HT1080 (cell line): ENCODE data around the gene SCAP. TPM values are rescaled to one million over a fixed set of nuclear protein-coding genes. Genes with fewer than 3 reads are reported as not detected.
"Not testable (repeated sequence)": the region's sequence is repeated elsewhere in the genome, so short reads cannot be mapped to it uniquely, and the experiment has no call there.

Experiments
- DNase-seq: peaks from one replicate; pipeline ENCODE4 v3.0.0-alpha.2; 2015; ENCODE audit warnings: low read depth
- polyA plus RNA-seq, 2 experiments: library from polyadenylated mRNA; depleted of rRNA; stranded (reverse); fragments of >200 nt; gene quantifications; 2 replicates each; pipeline ENCODE4 v1.2.3, GENCODE V29; 2015
- total RNA-seq: library from RNA; depleted of rRNA; stranded (reverse); fragments of >200 nt; shearing (Covaris generic); gene quantifications from 2 replicates; pipeline ENCODE4 v1.2.3, GENCODE V29; 2014; rRNA removed

Gene SCAP
- total RNA-seq, result 77.5 and 96.6 TPM in 2 replicates
- polyA plus RNA-seq (2015; cell fraction: cytosol; rRNA removed), result 37.3 and 38.3 TPM in 2 replicates
- polyA plus RNA-seq (2015; cell fraction: nucleus; rRNA removed), result 51.3 and 56.6 TPM in 2 replicates

DNA sequence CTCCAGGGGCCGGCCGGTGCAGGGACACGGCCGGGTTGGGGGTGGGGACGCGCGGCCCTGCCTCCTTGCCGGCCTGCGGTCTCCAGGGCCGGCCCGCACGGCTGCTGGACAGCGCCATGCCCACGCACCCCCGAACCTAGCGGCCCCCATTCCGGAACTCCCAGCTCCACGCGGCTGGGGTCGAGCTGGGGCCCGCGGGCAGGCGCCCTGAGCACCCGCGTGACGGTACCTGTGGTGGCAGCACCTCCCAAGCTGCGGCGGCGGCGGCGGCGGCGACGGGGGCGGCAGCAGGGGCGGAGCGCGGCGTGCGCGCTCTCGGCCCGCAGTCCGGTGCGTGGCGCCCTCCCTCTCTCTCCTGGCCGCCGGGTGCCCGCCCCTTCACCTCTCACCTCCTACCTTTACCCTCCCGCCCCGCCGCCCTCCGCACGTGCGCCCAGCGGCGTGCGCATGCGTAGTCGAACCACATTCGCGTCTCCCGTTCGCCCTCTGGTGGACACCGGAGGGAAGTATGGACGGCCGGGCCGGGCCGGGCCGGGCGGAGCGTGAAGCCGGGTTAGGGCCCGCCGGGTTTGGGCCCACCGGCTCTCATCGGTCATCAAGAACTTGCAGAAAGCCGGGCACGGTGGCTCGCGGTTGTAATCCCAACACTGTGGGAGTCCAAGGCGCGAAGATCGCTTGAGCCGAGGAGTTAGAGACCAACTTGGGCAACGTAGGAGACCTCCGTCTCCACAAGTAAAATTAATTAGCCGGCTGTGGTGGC, at the start of gene SCAP:
SCAP (minus strand) TSS at position 372 of the 760 bp plus-strand sequence. CDS start 32,948 bp downstream, outside the sequence.
- DNase-seq, result peak; percentile 81

DNA sequence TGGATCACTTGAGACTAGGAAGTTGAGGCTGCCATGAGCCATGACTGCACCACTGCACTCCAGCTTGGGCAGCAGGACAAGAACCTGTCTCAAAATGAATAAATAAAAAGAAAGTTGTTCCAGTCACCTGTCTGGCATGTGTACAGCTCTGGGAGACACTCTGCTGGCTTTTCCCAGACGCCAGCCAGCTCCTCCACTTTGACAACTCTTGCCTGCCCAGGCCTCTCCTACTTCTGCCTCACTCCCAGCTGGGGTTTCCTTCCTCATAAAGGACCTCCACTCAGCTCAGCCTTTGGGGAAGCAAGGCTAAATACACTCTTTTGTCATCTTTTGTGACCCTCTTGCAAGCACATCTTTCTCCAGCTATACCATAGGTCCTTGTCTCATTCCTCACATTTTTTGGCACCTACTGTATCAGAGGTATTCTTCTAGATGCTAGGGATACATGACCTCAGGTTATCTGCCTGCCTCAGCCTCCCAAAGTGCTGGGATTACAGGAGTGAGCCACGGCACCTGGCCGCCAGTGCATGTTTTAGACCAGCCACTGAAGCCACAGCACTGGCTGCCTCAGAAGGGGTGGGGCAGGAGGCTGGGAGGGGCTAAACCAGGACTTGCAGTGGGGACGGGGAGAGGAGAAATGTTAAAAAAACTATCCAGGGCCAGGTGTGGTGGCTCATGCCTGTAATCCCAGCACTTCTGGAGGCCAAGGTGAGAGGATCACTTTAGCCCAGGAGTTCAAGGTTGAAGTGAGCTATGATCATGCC, 47.8 kb upstream of the SCAP start:
- DNase-seq, result no peak

DNA sequence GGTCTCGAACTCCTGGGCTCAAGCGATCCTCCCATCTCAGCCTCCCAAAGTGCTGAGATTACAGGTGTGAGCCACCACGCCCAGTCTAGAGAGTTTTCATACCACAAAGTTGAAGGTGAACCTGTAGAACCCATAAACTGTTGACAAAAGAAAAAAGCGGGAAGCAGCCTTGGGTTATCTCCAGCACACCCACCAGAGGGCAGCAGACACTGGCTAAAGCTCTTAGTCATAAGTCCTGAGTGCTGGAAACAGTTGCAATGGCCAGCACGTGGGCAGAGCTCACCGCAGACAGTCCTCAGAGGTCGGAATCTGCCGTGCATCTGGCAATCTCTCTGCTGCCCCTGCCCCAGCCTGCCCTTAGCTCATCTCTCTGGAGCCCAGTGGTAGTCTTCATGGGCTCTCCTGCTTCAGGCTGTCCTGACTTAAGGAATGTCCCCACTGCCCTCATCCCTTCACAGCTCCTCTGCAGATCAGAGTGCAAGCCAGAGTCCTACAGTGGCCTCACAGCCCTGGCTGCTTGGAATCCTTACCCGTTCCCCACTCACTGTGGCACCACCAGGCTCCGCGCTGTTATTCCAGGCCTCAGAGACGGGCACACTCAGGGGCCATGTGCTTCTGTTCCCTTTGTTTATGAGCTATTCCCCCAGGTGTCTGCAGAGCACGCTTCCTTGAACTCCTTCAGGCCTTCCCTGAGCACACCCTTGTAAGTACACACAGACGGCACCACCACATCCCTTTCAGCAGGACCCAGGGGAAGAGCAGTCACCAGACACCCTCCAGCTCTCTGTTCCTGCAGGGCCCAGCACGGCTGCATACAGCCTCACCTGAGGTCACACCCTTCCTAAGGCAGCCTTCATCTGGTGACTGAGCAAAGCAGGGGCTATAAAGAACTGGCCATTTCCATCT, 46.6 kb upstream of the SCAP start:
- DNase-seq, result peak; percentile 84

DNA sequence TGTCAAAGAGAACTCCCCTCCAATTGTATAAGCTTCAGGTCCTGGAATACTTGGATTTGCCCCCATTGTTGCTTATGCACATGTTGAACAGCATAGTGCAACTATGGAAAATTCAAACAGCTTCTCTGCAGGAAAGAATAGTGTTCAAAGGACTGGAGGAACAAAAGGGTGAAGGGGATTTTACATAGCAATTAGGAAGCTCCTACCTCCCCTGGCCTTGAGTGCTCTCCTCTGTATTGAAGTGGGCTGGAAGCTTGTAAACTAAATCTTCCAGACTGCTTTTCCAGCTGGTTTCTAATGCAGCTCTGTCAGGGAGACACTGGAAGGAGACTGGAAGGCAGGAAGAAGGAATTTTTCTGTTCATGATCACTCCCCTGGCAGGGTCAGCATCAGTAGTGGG, 45.0 kb upstream of the SCAP start:
- DNase-seq, result no peak

DNA sequence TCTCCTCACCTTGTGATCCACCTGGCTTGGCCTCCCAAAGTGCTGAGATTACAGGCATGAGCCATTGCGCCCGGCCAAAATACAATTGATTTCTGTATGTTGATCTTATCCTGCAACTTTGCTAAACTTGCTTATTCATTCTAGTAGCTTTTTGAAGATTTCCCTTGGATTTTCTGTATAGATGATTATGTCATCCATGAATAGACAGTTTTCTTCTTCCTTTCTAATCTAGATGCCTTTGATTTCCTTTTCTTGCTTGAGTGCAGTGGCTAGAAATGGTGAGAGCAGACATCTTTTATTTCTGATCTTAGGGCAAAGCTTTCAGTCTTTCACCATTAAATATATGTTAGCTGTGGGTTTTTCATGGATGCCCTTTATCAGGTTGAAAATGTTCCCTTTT, 42.2 kb upstream of the SCAP start:
- DNase-seq, result no peak

DNA sequence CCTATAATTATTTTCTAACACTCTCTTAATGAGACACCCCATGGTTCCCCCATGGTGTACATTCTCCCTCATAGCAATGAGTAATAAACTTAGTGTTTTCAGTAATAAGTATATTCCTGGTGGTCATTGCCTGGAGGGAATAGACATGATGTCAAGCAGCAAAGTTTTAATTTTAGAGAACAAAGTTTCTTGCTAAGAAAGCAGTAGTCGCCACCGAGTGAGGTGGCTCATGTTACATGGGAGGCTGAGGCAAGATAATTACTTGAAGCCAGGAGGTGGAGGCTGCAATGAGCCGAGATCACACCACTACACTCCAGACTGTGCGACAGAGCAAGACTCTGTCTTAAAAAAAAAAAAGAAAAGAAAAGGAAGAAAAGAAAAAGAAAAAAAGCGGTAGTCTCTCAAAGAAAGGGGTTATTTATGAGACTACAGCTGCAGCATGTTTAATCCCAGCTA, 40.2 kb upstream of the SCAP start:
- no peak for DNase-seq

DNA sequence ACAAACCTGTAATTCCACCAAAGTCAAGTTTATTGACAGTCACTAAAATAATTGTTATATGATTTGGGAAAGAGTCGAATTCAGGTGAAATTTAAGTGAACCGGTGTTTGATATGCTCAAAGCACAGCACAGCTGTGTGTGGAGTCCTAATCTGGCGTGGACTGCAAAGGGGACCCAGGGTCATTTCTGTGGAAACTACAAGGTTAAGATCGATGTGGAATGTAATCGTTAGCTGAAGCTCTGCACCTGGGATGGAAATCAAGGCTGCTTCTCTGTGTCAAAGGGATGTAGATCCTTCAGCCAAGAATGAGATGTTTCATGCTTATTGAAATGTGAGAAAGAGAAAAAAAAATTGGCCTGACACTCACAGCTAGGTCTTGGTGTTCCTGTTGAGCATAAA, 39.4 kb upstream of the SCAP start:
- no peak for DNase-seq

DNA sequence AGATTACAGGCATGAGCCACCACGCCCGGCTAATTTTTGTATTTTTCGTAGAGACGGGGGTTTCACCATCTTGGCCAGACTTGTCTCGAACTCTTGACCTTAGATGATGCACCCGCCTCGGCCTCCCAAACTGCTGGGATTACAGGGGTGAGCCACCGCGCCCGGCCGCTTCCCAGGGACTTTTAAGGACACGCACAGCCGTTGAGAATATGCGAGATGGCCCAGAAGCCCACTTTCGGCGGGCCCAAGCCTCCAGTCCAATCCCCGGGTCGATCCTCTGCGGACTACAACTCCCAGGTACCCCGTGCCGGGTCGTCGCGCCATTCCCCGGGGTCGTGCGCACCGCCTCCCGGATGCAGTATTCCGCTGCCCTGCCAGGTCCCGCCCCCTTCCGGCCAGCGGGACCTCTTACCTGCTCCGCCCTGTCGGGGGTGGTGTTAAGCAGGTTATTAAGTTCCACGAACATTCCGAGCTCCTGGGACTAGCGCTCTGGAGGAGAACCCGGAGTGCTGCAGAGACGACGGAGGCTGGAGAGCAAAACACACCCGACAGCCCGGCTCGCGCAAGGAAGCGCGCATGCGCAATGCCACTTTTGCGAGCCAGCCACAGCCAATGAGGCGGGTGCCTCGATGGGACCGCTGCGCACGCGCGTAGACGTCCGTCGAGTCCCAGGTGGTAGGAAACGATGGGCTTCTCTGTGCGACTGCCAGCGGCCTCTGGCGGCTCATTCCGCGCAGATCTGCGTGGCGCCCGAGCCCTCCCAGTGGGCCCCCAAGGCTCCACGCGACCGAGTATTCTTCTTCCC, 37.6 kb upstream of the SCAP start, which contains the start of gene ELP6:
ELP6 (minus strand) TSS at position 588 of the 805 bp plus-strand sequence; CDS start at position 466, 122 bp downstream.
- DNase-seq, result peak; percentile 96

DNA sequence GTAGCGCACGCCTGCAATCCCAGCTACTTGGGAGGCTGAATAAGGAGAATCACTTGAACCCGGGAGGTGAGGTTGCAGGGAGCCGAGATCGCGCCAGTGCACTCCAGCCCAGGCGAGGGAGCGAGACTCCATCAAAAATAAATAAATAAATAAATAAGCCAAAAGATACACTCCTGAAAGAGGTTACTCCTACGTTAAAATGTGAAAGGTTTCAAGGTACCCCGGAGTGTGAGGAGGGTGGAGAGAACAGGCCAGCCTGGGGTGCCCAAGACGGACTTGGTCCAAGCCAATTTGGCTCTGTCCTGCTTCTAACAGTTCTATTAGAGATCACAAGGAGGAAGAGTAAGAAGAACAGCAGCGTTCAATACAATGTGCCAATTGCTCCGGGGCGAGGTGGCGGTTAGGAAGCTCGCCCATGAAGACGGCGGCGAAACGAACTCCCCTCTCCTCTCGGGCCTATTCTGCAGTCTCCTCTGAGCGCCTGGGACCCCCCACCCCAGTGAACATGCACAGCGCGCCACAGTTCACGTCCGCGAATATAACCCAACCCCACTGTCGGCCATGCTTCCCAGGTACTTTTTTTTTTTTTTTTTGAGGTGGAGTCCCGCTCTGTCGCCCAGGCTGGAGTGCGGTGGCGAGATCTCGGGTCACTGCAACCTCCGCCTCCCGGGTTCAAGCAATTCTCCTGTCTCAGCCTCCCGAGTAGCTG, 36.8 kb upstream of the SCAP start:
- DNase-seq, result peak; percentile 20

DNA sequence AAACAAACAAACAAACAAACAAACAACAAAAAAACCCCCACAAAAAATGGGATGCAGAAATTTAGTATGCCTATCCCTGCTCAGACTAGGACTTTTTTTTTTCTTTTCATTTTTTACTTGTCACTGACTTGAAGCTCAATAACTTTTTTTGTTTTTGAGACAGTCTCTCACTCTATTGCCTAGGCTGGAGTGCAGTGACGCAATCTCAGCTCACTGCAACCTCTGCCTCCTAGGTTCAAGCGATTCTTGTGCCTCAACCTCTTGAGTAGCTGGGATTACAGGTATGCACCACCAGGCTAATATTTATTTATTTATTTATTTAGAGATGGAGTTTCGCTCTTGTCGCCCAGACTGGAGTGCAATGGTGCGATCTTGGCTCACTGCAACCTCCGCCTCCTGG, 29.5 kb upstream of the SCAP start:
- DNase-seq, result not testable (repeated sequence)

DNA sequence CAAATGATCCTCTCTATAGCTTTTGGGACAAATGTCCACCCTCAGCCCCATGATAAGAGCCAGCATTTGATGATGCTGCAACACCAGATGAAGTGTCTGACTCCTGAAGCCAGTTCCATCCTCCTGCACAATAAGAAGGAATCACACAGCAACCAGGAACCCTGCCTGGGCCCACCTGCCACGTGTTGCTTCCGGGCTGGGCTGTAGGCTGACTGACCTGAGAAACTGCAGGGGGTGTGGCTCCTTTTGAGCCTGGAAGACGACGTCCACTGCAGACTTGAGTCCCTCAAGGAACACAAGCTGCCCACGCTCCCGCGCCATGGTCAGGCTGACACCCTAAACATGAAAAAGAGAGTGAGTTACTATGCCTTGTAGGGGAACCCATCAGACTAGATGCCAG, 28.4 kb upstream of the SCAP start:
- DNase-seq, result no peak

DNA sequence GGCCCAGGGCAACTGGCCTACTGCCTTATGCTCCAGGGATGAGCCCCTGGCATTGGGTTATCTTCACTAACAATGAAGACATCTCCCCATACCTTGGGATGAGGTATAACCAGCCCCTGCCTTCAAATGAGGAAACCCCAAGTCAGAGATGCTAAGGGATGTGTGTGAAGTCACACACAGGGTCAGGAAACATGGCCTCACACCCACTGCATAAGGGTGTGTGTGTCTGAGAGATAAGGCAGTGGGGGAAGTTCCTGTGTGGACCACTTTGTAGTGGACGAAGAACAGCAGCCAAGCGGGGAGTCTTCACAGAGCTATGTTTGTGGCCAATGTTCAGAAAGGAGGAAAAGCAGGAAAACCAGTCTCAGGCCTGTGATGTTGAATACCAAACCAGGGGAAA, 27.3 kb upstream of the SCAP start:
- no peak for DNase-seq

DNA sequence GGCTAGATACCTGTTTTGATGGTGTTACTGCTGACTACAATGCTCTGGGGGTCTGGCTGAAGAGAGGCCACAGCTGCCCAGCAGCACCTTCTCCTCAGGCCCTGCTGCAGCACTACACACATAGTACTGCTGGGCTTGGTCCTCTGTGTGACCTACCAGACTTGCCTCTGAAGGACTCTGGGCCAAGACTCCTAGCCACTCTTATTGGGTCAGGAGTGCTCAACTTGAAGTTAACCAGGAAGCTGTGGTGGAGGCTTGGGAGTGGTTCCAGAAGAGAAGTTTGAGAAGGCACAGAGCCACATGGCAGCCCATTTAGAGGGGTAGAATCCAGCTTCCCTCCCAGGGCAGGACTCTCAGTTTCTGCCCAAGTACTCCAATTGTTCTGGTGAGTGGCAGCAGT, 21.2 kb upstream of the SCAP start:
- no peak for DNase-seq

DNA sequence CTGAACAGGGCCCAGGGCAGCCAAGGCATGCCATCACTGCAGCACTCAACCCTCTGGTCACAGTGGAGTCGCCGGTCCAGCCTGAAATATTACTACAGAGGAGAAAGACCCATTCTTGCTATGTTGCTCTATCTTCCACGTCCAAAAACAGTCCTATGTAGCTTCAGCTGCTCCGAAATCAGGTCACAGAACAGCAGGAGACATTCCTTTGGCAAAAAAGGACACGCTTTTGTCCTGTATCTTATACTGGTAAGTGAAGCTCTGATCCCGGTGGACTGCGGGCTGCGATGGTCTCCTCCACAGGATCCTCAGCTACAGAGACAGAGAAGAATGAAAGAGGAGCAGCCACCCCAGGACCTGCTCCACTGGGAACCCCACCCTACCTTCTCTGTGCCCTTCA, 20.1 kb upstream of the SCAP start:
- no peak for DNase-seq

DNA sequence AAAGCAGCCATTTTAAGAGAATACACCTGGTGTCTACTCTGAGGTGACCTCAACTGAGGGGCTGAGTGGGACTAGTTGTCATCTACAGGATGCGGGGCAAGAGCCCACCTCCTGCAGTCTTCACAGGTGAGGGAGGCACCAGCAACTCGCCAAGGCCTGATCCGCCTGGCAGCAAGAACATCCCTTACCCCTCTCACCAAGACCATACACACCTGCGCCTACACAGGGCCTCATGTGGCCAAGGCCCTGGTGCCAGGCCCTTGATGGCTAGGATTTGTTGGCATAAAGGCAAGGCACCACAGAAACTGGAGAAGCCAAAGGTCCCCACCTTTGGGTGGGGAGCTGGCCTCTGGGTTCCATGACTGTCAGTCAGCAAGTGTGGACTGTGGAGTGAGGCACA, 19.4 kb upstream of the SCAP start:
- DNase-seq, result no peak

DNA sequence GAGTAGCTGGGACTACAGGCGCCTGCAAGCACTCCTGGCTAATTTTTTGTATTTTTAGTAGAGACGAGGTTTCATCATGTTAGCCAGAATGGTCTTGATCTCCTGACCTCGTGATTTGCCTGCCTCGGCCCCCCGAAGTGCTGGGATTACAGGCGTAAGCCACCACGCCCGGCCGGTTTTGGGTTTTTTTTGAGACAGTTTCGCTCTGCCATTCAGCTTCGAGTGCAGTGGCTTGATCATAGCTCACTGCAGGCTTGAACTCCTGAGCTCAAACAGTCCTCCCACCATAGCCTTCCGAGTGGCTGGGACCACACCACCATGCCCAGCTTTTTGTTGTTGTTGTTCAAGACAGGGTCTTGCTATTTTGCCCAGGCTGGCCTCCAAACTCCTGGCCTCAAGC, 16.0 kb upstream of the SCAP start:
- DNase-seq, result no peak

DNA sequence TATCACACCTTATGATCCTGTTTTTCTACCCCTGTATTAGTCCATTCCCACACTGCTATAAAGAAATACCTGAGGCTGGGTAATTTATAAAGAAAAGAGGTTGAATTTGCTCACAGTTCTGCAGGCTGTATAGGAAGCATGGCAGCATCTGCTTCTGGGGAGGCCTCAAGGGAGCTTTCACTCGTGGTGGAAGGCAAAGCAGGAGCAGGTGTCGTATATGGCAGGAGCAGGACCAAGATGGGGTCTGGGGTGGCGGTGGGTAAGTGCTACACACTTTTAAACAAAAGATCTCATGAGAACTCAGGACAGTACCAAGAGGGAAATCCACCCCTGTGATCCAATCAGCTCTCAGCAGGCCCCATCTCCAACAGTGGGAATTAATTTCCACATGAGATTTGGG, 15.4 kb upstream of the SCAP start:
- no peak for DNase-seq

DNA sequence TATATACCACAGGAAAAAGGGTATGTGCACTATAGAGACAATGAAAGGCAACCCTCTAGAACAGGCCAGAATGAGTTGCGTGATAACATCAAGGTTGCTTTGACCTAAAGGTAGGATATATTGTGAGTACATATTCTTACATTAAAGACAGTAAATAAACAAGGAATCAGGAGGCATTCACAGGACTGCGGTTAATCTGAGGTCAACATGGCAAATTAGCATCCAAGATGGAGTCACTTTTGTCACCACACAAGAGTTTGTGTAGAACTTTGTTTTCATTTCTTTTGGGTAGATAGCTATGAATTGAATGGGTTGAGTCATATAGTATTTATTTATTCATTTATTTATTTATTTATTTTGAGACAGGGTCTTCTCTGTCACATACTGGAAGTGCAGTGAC, 11.5 kb upstream of the SCAP start:
- DNase-seq, result no peak

DNA sequence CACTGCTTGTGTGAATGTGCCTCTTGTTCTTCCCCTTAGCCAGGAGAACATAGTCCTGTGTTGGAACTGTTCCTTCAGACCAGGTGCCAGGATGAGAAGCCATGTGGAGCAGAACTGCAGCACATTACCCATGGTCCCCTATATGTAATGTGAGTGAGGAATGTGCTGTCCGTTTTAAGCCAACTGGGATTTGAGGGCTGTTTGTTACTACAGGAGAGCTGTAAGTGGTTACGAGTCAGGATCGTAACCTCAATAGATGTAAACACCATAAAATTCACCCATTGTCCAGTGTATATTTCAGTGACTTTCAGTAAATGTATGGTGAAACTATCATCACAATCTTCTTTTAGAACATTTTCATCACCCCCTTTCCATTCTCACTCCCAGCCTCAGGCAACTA, 10.1 kb upstream of the SCAP start:
- no peak for DNase-seq

DNA sequence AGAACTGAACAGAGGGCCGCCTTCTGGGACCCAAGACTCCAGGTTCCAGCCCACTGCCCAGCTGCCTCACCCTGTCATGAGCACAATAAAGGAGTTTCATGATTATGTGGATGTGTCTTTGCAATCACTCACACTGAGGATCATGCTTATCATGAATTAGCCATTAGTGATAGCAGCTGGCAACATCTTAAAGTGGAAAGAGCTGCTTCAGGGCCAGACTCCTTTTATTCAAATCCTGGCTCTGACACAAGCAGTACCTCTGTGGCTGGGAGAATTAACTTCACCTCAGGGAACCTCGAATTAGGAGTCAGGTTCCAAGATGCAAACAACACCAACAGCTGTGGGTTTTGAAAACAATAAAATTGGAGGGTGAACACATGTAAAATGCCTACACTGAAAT, 6.6 kb upstream of the SCAP start:
- DNase-seq, result no peak
